Subcutaneous adipose tissue (tissue), 4 donors: ENCODE results near the gene OR2T10. TPM values are rescaled to one million over a fixed set of nuclear protein-coding genes. Genes with fewer than 3 reads are reported as not detected.

ENCODE experiments used
- CTCF ChIP-seq: fragments of 450-650 bp; IDR thresholded peaks from one replicate; pipeline ENCODE4 v1.5.1; 2016; ENCODE audit warnings: low read depth, mild to moderate bottlenecking, control low read depth, antibody characterized with exemption, moderate library complexity
- total RNA-seq, 4 donors: library from RNA; depleted of rRNA; stranded (reverse); fragments of >200 nt; gene quantifications; one replicate each; pipeline ENCODE4 v1.1.0, GENCODE V29; 2016

OR2T10 gene
- total RNA-seq, 4 donors from 2014 or later, result not detected

GRCh38 chr1:248599396-248599795 is 1.9 kb upstream of the OR2T10 start:
- no peak for TF ChIP-seq CTCF

- no peak for TF ChIP-seq CTCF
Observed at GRCh38 chr1:248596615-248597014, 885 bp downstream of the OR2T10 start.

GRCh38 chr1:248593226-248593625 is 4.3 kb downstream of the OR2T10 start:
- no peak for TF ChIP-seq CTCF

- TF ChIP-seq CTCF, result no peak
Observed at GRCh38 chr1:248592655-248593054, 4.8 kb downstream of the OR2T10 start.

GRCh38 chr1:248590055-248590454 is 7.4 kb downstream of the OR2T10 start:
- no peak for TF ChIP-seq CTCF

GRCh38 chr1:248589334-248589733 is 8.2 kb downstream of the OR2T10 start:
- no peak for TF ChIP-seq CTCF

- TF ChIP-seq CTCF, result no peak
Observed at GRCh38 chr1:248585266-248585665, 12.2 kb downstream of the OR2T10 start.
